Stimulated activated CD4-positive, alpha-beta T cell treated with anti-CD3 and anti-CD28 coated beads, Interleukin-12 subunit alpha, Interleukin-12 subunit beta, amount 100 ng/mL, for 4 hours (primary cell): Measurements from ENCODE around the gene POM121C.
"Not testable (repeated sequence)": the region's sequence is repeated elsewhere in the genome, so short reads cannot be mapped to it uniquely, and the experiment has no call there.

Experiments
- DNase-seq: peaks from one replicate; pipeline ENCODE4 v3.0.0-alpha.2; 2020

POM121C gene

DNA sequence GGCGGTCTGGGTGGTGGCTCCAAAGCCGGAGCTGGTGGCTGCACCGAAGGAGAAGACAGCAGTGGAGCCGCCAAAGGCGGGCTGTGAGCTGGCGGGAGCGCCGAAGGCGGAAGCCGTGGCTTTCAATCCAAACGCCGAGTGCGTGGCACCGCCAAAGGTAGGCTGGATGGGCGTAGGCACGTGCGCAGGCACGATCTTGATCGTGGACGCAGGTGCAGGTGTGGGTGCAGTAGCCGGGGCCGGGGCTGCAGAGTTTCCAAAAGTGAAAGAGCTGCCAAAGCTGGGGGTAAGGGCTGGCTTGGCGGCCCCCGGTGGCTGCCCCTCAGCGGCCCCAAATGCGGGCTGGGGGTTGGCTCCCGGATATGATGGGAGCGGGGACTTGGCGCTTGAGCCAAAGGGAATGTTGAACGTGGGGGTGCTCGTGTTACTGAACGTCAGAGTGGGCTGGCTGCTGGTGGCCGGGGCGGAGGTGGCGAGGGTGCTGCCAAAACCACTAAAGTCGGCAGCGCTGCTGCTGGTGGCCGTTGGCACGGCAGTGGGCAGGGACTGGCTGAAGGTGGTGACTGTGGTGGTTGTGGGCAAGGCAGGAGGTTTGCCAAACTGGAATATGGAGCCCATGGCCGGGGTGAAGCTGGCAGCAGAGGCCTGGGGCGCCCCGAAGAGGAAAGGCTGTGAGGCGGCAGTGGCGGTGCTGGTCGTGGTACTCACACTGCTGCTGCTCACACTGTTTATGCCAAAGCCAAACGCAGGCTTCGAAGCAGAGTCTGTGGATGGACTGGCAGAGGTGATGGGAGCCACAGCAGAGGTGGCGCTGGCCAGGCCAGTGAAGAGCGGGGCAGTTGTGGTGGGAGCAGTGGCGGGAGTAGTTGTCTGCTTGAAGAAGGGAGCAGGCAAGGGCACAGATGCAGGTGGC, 64.0 kb downstream of the POM121C start:
- DNase-seq = not testable (repeated sequence)

DNA sequence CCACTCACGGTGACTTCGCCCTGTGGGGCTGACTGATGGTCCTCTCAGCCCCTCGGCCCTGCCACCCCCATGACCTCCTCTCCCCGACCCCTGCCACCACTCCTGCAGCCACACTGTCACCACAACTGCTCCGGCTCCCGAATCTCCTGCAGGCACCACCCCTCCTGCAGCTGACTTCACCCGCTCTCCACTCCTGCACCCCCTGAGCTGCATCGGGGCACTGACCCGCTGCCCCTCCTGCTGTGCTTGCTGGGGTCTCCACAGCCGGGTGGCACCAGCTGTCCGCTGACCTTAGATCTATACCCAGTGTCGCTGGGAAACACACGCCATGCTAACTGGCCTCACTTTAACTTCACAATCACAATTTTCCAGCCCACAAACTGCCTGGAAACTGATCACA, 65.9 kb downstream of the POM121C start:
- DNase-seq = not testable (repeated sequence)

DNA sequence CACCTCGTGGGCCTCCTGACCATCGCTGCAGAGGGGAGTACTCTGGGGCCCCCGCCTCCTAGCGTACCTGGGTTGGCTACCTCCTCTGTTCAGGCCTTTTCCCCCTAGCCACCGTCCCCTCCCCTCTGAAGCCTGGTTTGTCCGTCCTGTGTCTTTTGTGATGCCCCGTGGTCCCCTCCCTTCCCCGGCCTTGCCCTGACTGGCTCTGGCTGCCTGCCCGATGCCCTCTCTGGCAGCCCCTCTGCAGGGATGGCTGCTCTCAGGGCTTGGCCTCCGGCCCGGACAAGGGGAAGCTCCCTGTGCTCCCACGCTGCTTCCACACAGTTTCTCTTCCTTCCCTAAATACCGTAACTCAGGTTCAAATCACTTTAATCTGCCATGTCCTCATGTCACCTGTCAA, 66.4 kb downstream of the POM121C start:
- DNase-seq = not testable (repeated sequence)

DNA sequence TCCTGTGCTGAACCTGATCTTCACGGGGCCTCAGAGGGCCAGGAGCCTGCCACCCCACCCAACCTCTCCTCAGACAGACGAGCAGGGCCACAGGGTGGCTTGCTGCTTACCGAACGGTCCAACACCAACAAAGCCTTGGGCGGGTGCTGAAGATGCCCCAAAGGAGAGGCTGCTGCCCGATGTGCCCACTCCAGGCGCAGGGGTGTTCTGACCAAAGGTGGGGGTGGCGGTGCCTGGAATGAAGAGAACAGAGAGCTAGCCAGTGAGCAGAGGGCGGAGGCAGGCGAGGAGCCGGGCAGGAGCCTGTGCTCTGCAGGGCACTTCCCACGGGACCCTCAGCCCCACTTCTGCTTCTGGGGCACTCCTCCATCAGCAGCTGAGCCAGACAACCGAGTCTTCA, 66.9 kb downstream of the POM121C start:
- DNase-seq = not testable (repeated sequence)

DNA sequence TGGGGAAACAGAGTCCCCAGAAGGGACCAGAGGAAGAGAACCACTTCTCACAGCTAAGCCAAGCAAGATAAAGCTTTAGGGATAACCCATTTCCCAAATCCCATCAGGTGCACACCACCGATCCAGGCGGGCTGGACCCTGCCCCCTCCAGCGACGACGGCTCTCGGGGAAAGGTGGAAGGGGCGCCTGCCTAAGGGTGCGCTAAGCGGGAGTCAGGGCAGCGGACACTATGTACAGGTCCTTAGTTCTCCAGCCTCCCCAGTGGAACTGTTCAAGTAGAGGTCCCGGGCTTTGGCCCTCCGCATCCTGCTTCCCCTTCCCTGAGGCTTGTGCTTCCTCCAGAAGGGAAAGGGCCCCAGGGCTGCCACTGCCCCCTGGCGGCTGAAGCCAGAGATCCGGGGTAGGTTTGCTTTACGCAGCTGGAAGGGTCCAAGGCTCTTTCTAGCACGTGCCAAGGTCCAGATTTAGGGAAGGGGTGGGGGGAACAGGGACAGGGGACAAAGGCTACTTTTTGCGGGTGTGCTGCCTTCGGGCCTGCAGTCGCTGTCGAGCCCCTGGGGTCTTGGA, 67.7 kb downstream of the POM121C start:
- not testable (repeated sequence) for DNase-seq

DNA sequence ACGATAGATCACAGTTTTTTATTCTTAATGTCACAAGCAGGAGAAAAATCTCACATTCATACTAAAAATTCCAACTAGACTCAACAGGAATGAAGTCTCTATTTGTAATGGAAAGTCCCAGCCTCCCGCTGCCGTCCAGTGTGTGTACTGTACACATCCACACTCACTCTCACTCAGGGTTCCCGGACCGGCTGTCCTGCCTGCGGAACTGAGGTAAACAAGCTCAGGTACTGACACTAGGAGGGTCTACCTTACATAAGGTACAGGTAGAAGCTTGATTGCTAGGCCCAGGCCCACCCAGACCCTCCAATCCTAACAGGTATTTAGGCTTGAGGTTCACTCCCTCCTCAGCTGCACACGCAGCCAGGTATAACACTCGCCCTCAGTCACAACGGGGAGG, 69.3 kb downstream of the POM121C start:
- DNase-seq = not testable (repeated sequence)

DNA sequence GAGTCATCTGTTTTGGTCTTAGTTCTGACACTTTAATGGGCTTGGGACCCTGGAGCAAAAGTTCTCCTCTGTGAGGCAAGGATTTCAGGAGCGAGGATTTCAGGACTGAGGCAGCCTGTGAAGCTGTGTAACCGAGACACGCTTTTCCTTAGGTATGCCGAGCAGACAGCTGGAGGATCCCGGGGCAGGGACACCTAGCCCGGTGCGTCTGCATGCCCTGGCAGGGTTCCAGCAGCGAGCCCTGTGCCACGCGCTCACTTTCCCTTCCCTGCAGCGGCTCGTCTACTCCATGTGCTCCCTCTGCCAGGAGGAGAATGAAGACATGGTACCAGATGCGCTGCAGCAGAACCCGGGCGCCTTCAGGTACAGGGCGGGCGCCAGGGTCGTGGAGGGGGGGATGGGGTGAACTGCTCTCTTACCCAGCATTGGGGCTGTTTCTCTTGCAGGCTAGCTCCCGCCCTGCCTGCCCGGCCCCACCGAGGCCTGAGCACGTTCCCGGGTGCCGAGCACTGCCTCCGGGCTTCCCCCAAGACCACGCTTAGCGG, 70.2 kb downstream of the POM121C start:
- not testable (repeated sequence) for DNase-seq

DNA sequence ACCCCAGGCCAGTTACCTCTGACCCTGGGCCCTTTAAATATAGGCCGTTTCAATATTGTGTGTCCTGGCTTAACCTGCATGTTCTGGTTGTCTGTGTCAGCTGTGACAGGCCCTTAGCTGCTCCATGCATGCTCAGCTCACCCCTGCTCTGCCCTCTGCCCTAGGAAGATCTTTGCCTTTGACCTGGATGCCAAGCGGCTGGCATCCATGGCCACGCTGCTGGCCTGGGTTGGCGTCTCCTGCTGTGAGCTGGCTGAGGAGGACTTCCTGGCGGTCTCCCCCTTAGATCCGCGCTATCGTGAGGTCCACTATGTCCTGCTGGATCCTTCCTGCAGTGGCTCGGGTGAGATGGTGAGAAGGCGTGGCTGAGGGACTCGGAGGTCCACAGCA, 70.7 kb downstream of the POM121C start:
- not testable (repeated sequence) for DNase-seq

DNA sequence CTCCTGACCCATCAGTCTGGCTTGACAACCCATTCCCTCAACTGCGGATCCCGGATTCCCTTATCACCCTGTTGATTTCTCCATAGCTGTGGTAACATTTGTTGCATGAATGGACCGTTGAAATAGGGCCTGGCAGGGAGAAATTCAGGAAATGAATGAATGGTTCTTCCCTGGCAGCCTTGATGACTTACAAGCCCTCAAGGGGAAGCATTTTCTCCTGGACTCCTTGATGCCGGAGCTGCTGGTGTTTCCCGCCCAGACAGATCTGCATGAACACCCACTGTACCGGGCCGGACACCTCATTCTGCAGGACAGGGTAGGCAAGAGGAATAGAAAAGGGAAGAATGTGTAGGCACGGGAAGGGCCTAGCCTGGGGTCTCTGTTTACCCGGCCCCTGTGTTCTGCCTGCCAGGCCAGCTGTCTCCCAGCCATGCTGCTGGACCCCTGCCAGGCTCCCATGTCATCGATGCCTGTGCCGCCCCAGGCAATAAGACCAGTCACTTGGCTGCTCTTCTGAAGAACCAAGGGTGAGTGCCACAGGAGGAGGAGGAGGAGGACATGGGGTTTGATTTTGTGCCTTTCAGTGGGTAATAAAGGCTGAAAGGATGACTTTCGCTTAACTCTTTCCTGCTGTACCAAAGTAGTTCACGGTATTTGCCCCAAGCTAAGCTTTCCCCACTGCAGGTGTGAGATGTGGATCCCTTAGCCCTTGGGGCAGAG, 71.2 kb downstream of the POM121C start:
- DNase-seq = not testable (repeated sequence)

DNA sequence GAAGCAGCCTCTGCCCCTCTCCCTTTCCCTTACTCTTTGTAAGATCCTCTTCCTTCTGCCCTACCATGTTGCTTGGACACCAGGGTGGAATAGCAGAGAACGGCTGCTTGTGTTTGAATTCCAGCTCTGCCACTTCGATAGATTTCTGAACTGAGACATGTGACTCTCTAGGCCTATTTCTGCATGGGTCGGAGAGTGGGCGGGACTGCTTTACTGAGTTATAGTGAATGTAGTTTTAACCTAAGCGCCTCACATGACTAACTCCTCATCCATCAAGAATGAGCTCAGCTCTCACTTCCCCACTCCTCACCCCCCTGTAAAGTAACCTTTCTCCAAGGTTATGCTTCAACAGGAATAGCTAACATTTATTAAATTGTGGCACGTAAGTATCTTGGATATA, 71.9 kb downstream of the POM121C start:
- DNase-seq = not testable (repeated sequence)

DNA sequence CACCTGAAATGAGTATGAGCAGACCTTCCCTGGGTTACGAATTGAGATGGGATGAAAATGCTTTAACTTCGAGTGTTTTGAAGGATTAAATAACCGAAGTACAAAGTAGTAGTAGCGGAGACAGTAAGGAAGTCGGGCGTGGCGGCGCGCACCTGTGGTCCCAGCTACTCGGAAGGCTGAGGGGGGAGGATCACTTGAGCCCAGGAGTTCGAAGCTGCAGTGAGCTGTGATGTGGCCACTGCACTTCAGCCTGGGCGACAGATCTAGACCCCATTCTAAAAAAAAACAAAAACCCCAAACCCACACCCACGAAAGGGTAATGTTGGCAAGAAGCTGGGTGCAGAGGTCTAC, 75.3 kb downstream of the POM121C start:
- not testable (repeated sequence) for DNase-seq

DNA sequence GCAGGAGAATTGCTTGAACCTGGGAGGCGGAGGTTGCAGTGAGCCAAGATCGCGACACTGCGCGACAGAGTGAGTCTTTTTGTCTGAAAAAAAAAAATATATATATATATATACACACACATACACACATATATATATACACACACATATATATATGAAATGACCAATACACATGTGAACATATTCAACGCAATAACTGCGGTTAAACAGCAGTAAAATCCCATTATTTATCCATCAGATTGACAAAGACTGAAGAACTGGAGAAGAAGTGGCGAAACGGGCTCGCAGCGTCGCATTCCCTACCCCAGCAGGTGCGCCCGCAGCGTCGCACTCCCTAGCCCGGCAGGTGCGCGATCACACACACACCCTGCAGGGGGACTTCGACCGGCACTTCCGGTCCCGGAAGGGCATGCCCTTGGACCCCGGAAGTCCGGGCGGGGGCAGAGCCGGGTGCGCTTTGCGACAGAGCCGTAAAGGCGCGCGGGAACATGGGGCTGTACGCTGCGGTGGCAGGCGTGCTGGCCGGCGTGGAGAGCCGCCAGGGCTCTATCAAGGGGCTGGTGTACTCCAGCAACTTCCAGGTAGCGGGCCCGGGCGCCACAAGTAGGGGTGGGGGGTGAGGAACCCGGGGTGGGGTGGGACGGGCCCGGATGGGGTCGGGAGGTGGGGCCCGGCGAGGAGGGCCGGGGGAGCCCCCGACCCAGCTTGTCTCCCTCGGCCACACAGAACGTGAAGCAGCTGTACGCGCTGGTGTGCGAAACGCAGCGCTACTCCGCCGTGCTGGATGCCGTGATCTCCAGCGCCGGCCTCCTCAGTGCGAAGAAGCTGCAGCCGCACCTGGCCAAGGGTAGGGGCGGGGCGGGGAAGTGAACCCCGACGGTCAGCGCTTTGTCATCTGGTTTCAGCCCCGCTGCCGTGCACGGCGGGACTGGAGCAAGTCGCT, 75.9 kb downstream of the POM121C start:
- DNase-seq = not testable (repeated sequence)

DNA sequence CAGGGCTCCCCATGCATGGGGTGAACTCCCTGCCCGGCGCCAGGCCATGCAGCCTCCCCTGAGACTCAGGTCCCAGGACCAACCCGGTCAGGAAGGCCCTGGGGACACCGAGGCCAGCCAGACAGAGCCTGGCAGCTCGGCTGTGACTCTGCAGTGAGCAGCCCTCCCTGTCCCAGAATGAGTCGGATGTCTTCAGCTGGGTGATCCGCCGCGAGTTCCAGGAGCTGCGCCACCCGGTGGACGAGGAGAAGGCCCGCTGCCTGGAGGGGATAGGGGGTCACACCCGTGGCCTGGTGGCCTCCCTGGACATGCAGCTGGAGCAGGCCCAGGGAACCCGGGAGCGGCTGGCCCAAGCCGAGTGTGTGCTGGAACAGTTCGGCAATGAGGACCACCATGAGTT, 81.4 kb downstream of the POM121C start:
- DNase-seq = not testable (repeated sequence)

DNA sequence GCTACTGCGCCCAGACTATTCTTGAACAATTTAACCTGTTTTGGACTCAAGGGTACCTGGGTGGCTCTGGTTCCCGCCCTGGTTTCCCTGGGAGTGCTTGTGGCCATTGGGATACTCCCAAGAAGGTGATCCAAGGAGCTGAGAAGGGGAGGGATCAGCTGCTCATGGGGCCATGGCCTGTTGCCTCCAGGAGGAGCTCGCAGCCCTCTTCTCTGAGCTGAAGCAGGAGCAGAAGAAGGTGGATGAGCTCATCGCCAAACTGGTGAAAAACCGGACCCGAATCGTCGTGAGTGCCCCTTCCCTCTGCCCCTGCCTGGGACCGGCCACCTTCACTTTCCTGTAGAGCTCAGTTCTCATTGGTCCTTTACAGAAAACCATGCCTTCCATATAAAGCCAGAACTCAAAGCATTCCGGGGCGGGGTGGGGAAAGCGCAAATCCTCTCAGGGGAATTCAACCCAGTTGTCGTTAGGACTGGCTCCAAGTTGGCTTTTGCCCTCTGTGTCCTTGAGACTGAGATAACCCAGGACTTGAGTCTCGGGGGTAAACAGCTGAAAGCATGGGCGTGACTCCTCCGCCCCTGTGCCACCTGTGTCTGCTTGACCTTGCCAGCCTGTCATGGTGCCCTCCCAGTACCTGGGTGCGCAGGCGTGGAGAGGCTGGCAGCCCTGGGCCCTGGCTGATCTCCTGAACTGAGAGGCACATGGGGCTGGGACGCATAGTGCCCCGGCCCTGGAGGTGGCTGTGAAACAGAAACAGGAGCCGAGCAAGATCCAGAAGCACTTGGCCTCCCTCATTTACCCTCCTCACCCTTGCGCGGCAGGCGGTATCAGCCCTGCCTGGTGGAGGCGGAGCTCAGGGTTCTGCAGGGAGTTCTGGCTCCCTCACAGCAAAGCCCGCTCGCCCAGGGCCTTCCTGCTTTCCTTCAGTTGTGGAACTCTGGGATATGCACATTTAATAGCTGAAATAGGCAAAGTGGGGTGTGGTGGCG, 82.3 kb downstream of the POM121C start:
- DNase-seq = not testable (repeated sequence)

DNA sequence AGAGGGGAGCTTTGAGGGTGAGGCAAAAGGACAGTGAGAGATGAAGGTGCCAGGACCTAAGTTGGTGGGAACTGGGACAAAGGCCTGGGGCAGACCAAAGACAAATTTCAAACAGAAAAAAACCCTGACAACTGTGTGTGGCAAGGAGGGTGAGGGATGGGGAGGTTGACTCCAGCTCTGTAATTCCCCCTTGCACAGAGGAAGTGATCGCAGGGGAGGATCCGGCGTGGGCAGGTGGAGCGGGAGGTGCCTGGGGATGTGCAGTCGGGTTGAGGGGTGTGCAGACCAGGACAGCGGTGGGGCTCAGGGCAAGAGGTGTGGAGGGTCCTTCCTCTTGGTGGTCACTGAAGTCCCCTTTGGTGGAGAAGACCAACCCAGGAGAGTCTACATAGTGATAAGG, 85.5 kb downstream of the POM121C start:
- not testable (repeated sequence) for DNase-seq

DNA sequence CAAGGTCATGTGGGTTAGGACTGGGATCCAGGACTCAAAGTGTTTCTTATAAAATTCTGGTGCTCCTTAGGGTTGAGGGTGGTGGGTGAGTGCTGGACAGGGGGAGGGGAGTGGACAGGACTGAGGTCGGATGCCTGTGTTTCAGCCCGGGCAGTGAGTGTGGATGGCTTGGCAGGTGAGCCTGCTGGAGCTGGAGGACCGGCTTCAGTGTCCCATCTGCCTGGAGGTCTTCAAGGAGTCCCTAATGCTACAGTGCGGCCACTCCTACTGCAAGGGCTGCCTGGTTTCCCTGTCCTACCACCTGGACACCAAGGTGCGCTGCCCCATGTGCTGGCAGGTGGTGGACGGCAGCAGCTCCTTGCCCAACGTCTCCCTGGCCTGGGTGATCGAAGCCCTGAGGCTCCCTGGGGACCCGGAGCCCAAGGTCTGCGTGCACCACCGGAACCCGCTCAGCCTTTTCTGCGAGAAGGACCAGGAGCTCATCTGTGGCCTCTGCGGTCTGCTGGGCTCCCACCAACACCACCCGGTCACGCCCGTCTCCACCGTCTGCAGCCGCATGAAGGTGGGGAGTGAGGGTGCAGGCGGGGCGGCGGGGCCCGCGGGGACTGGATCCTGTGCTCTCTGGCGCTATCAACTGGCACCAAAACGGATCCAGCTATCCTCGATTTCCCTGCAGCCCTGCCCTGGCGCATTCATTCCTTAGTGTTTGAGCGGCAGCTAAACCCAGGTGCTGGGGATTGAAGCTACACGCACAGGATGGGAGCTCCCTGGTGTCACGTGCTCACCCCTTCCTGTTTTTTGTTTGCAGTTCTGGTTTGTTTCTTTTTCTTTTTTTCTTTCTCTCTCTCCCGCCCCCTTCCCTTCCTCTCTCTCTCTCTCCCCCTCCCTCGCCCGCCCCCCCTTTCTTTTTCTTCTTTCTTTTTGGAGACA, 87.1 kb downstream of the POM121C start:
- DNase-seq = not testable (repeated sequence)

DNA sequence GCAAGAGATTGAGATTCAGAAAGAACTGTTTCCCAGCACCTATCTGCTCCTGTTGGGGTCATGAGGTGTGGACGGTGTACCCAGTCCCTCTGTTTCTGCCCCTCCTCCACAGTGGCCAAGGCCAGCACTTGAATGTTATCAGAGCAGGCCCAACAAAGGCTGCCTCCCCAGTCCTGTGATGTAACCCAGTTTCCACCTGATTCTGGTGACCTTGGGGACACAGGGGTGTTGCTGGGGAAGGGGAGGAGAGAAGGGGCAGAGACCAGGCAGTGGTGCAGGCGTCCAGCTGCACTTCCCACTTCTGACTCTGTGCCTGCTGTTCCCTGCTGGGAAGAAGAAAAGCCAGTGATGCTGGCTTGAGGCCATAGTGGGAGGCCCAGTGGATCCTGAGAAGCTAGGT, 88.2 kb downstream of the POM121C start:
- DNase-seq = not testable (repeated sequence)

DNA sequence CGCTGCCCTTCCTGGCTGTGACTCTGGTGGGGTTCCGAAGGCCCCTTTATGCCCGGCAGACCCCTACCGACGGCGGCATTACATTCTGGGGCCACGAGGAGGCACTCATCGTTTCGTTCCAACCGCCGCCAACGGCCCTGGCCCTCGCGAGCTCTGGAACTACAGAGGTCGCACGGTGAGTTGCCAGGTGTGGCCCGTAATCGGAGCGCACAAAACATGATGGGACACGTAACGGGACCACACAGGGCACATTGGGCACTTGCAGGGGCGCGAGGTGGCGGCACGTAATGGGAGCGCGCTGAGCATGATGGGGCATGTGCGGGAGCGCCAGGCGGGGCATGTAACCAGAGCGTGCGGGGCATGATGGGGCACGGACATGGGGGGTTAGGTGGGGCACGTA, 90.8 kb downstream of the POM121C start, which contains the start of gene TRIM73:
TSS of gene TRIM73 (plus strand) at position 301 of the 400 bp plus-strand sequence. CDS start 3,305 bp downstream, outside the sequence.
- DNase-seq = not testable (repeated sequence)

DNA sequence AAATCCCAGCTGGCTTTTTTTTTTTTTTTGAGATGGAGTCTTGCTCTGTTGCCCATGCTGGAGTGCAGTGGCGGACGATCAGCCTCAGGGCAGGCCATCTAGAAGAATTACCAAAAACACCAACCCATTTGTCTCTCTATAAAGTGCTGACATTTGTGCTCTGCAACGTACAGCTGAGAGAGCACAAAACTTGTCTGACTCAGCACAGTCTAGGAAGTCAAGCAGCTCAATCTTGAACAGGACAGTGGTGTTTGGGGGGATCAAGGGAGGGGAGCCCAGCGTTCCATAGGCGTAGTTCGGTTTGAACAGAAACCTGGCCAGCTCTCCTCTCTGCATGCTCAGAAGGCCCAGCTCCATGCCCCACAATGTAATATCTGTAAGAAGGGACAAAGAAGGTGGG, 92.9 kb downstream of the POM121C start:
- not testable (repeated sequence) for DNase-seq
